ENCODE results near the gene SIGLEC12. TPM values are rescaled to one million over a fixed set of nuclear protein-coding genes. Genes with fewer than 3 reads are reported as not detected.

Gene SIGLEC12
- total RNA-seq, 1 donor from 2014 or later = not detected

DNA sequence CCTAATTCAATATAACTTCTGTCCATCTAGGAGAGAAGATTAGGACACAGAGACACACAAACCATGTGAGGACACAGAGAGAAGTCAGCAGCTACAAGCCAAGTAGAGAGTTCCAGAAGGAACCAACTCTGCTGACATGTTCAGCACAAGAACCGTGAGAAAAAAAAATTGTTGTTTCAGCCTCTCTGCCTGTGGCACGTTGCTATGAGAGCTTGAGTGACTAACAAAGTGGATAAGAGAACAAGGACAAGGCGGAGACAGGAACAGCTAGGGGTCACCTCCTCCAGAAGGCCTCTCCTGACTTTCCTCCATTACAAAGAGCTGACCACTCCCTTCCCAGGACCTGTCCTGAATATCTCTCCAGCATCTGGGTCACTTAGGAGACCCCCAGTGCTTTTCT is 5.6 kb upstream of the SIGLEC12 start:
- TF ChIP-seq EZH2 (IDR thresholded peaks at IDR 0.05) = no peak
- TF ChIP-seq, protein P1, sequence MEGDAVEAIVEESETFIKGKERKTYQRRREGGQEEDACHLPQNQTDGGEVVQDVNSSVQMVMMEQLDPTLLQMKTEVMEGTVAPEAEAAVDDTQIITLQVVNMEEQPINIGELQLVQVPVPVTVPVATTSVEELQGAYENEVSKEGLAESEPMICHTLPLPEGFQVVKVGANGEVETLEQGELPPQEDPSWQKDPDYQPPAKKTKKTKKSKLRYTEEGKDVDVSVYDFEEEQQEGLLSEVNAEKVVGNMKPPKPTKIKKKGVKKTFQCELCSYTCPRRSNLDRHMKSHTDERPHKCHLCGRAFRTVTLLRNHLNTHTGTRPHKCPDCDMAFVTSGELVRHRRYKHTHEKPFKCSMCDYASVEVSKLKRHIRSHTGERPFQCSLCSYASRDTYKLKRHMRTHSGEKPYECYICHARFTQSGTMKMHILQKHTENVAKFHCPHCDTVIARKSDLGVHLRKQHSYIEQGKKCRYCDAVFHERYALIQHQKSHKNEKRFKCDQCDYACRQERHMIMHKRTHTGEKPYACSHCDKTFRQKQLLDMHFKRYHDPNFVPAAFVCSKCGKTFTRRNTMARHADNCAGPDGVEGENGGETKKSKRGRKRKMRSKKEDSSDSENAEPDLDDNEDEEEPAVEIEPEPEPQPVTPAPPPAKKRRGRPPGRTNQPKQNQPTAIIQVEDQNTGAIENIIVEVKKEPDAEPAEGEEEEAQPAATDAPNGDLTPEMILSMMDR (IDR thresholded peaks at IDR 0.05) = no peak
- TF ChIP-seq EZH2phosphoT487 (IDR thresholded peaks at IDR 0.05) = no peak
- DNase-seq (ENCODE audit: low spot score) = no peak
- Histone ChIP-seq H2AFZ (replicated peaks) (no peak overlapping the region), H3K36me3 (no peaks in the 10 kb centered on the region), H3K4me3 (no peak overlapping the region), H3K4me1 (no peaks in the 10 kb centered on the region), H3K27me3 (no peaks in the 10 kb centered on the region), H3K9ac (no peak overlapping the region), H4K20me1 (ENCODE audit: low read depth) (no peaks in the 10 kb centered on the region), H3K27ac (no peak overlapping the region), H3K79me2 (ENCODE audit: low read depth) (no peaks in the 10 kb centered on the region), H3K4me2 (no peak overlapping the region), H3F3A (ENCODE audit: low read depth) (no peaks in the 10 kb centered on the region), H3K9me3 (ENCODE audit: low read depth) (no peaks in the 10 kb centered on the region)
- Mint-ChIP-seq H3K27me3 (ENCODE audit: insufficient read depth, low read depth) (peaks cover 8% of the 10 kb centered on the region), H3K36me3 (no peaks in the 10 kb centered on the region), H3K4me3 (no peak overlapping the region), H3K9me3 (no peaks in the 10 kb centered on the region), H3K4me1 (no peaks in the 10 kb centered on the region), H3K27ac (no peak overlapping the region)

DNA sequence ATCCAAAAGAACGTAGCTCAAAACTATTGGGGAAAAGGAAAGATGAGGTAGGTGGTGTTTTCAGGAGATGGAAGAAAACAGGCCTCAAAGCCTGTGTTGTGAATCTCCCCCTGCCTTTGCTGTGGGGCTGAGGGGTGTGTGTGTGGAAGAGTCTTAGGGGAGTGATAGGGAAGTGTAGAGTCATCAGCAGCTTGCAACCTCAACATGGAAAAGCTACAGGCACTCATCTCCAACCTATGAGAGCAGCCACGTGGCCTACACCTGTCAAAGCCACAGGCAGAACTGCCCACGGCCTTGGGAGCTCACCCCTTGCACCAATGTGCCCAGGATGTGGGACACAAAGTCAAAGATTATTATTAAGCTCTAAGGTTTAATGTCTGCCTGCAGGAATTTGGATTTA is 4.3 kb upstream of the SIGLEC12 start:
- peaks cover 3% of the 10 kb centered on the region for H3K27me3 Mint-ChIP-seq (ENCODE audit: insufficient read depth, low read depth)

DNA sequence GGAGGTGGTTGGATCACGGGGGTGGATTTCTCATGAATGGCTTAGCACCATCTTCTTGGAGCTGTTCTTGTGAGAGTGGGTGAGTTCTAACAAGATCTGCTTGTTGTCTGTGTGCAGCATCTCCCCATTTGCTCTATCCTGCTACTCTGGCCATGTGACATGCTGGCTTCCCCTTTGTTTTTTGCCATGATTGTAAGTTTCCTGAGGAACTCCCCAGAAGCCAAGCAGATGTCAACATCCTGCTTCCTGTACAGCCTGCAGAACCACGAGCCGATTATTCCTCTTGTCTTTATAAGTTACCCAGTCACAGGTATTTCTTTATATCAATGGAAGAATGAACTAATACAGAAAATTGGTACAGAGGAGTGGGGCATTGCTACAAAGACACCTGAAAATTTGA is 2.3 kb upstream of the SIGLEC12 start:
- Histone ChIP-seq H3K36me3 (no peaks in the 10 kb centered on the region), H4K20me1 (ENCODE audit: low read depth) (no peaks in the 10 kb centered on the region), H3F3A (ENCODE audit: low read depth) (no peaks in the 10 kb centered on the region), H3K4me2 (no peak overlapping the region), H3K79me2 (ENCODE audit: low read depth) (no peaks in the 10 kb centered on the region), H2AFZ (replicated peaks) (no peak overlapping the region), H3K4me1 (no peaks in the 10 kb centered on the region), H3K27ac (no peak overlapping the region), H3K9ac (no peak overlapping the region), H3K4me3 (no peak overlapping the region), H3K9me3 (ENCODE audit: low read depth) (no peaks in the 10 kb centered on the region), H3K27me3 (no peaks in the 10 kb centered on the region)
- no peaks in the 10 kb centered on the region for H3K4me1 Mint-ChIP-seq
- DNase-seq (ENCODE audit: low spot score) = no peak
- H3K36me3 Mint-ChIP-seq = no peaks in the 10 kb centered on the region
- H3K27me3 Mint-ChIP-seq (ENCODE audit: insufficient read depth, low read depth) = peaks cover 2% of the 10 kb centered on the region
- TF ChIP-seq EZH2 (IDR thresholded peaks at IDR 0.05) = no peak
- no peak for TF ChIP-seq EZH2phosphoT487 (IDR thresholded peaks at IDR 0.05)
- TF ChIP-seq, protein P1 (IDR thresholded peaks at IDR 0.05) = no peak
- H3K27ac Mint-ChIP-seq = no peak overlapping the region
- no peak overlapping the region for H3K4me3 Mint-ChIP-seq
- H3K9me3 Mint-ChIP-seq = no peaks in the 10 kb centered on the region

More for the DNA sequence above, 4.3 kb upstream of the SIGLEC12 start:
- H3K36me3 Mint-ChIP-seq = no peaks in the 10 kb centered on the region
- no peak overlapping the region for H3K4me3 ChIP-seq
- H3K4me2 ChIP-seq = no peak overlapping the region
- no peaks in the 10 kb centered on the region for H3K36me3 ChIP-seq
- H3K9me3 ChIP-seq (ENCODE audit: low read depth) = no peaks in the 10 kb centered on the region
- no peak overlapping the region for H3K4me3 Mint-ChIP-seq
- H3K9me3 Mint-ChIP-seq = no peaks in the 10 kb centered on the region
- no peak overlapping the region for H3K27ac ChIP-seq
- no peak for DNase-seq (ENCODE audit: low spot score)
- no peaks in the 10 kb centered on the region for H4K20me1 ChIP-seq (ENCODE audit: low read depth)
- H2AFZ ChIP-seq (replicated peaks) = no peak overlapping the region
- no peaks in the 10 kb centered on the region for H3K79me2 ChIP-seq (ENCODE audit: low read depth)
- H3K4me1 ChIP-seq = no peaks in the 10 kb centered on the region
- H3K4me1 Mint-ChIP-seq = no peaks in the 10 kb centered on the region
- H3K27ac Mint-ChIP-seq = no peak overlapping the region
- H3K9ac ChIP-seq = no peak overlapping the region
- H3K27me3 ChIP-seq = no peaks in the 10 kb centered on the region
- no peaks in the 10 kb centered on the region for H3F3A ChIP-seq (ENCODE audit: low read depth)
- TF ChIP-seq EZH2 (IDR thresholded peaks at IDR 0.05) (no peak), EZH2phosphoT487 (IDR thresholded peaks at IDR 0.05) (no peak)
- TF ChIP-seq, protein P1 (IDR thresholded peaks at IDR 0.05) = no peak
